ELF-1 (cell line): Measurements from ENCODE around the gene PSMG2.
"Not testable (repeated sequence)": the region's sequence is repeated elsewhere in the genome, so short reads cannot be mapped to it uniquely, and the experiment has no call there.

ENCODE experiments used
- DNase-seq: peaks from one replicate; pipeline ENCODE4 v3.0.0-alpha.2; 2016; ENCODE audit warnings: low read depth, low spot score

Gene PSMG2

DNA sequence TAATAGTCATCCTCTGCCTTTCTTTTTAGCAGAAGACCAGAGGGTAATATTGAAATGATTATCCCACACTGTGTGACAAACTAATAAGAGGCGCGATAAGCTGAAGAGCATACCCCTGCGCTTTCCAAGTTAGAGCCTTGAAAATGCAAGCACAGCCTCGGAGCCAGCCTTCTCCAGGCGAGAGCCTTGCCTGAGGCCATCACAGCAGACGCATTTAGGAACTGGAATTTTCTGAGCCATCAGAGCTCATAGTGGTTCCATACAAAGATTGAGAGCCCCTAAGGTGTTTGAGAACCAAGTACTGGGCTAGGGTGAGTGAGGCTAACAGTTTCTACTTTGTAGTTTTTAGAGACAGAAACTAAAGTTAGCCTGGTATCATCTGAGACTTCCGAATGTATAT is 19.9 kb downstream of the PSMG2 start:
- DNase-seq = peak; percentile 70

GRCh38 chr18:12726331-12726730 is 23.5 kb downstream of the PSMG2 start:
- DNase-seq = no peak

DNA sequence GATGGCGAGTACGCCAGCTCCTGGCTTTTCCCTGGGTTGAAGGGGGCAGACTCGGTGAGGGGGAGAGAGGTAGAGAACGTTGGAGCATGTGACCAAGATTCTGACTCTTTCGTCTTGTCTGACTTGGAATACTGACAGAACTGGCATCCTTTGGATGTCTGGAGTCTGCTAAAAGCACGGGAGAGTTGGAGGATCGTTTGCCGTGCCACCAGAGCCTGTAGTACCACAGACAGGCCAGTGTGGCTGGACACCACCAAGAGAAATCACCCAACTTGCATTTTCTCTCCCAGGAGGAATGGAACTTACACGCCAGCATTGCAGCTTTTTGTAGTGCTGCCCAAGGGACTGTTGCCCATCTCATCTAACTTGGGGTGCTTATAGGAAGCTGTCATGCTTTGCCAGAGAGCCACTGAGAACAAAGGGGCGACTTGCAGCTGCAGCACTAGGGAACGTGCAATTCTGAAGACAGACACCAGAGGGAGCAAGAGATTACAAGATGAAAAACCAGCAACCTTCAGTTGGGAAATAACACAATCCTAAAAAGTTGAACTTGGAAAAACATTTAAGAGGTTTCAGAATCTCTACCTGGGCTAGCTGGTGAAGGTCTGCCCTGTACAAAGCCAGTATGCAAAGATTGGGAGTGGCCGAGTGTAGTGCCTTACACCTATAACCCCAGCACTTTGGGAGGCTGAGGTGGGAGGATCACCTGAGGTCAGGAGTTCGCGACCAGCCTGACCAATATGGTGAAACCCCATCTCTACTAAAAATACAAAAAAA is 24.1 kb downstream of the PSMG2 start:
- DNase-seq = peak; percentile 78

DNA sequence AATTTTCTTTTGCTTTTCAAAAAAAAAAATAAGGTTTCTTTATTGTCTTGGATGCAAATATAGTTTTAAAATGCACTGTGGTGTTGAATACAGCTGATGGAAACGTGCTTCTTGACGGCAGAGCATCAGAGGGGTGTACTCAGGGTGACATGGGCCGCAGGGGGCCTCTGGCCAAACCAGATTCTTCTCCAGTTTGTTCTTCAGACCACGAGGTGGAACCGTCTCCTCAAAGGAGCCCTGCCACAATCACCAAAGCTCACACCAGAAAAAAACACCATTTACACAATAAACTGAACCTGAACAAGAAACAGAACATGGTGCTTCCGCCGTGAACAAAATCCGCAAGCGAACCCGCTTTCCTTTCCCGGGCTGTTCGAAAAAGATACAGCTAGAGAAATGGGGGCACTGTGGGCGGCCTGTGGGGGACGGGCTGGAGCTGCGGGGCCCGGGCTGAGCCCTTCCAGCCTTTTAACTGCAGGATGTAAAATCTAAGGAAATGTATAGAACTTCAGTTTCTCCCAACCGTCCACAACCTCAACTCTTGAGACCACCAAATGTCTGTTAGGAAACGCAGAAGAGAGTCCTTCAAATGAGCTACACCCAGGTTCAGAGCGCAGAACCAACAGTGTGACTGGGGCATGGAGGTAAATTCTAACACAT is 34.5 kb downstream of the PSMG2 start:
- DNase-seq = no peak

- DNase-seq = no peak
Measured at GRCh38 chr18:12741351-12741750, 38.5 kb downstream of the PSMG2 start.

DNA sequence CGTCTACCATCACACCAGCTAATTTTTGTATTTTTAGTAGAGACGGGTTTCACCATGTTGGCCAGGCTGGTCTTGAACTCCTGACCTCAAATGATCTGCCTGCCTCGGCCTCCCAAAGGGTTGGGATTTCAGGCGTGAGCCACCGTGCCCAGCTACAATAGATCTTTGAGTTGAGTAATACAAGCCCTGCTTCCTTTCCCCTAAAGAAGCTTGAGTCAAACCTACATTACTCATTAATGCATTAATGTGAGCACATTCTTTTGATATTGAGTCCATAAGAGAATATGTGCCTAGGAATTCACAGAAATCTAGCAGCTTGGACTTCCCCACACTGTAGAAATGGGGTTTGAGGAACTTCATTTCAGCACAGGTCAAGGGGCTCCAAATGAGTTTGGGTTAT is 39.6 kb downstream of the PSMG2 start:
- no peak for DNase-seq

DNA sequence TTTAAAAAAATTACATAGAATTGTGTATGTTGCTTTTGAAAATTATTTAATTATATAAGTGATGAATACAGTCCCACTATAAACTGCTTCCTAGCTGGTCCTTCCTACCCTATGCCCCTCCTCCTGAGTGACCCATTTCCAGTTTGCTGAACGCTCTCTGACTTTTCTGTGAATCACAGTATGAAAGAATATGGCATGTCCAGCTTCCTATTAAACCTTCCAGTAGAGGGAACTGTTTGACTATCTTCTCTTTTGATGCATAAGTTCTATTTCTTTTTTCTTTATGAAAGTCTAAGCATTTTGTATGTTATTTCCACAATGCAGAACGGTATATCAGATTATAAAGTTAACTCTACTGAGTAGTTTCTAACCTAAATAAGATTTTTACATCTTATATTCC is 41.3 kb downstream of the PSMG2 start:
- DNase-seq = no peak

DNA sequence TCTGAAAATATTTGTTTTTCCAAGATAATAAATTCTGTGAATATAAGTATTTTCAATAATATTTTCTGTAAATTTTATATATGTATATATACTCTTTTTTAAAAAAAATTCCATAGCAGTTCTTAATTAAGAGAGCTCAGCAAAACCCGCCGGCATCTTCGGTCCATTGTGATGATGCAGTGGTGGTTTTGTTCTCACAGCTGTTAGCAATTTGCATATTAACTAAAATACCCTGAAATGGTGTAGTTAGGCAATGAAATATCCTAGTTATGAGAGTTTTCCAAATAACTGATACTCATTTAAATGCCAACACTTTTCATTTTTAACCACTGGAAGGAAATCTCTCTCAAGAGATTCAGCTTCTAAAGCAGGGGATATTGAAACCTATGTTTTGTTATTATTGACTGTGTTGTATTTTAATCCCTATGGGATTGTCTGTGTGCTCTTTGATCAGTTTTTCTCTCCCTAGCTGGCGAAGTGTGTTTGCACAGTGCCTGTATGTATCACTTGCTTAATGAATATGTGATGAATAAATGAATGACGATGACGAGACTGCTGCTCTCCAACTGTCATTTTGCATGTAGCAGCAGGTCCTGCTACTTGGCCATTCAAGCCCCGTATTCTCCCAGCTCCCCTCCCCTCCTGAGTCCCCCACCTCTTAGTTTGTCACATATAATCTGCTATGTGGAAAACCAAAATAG is 42.4 kb downstream of the PSMG2 start:
- no peak for DNase-seq

DNA sequence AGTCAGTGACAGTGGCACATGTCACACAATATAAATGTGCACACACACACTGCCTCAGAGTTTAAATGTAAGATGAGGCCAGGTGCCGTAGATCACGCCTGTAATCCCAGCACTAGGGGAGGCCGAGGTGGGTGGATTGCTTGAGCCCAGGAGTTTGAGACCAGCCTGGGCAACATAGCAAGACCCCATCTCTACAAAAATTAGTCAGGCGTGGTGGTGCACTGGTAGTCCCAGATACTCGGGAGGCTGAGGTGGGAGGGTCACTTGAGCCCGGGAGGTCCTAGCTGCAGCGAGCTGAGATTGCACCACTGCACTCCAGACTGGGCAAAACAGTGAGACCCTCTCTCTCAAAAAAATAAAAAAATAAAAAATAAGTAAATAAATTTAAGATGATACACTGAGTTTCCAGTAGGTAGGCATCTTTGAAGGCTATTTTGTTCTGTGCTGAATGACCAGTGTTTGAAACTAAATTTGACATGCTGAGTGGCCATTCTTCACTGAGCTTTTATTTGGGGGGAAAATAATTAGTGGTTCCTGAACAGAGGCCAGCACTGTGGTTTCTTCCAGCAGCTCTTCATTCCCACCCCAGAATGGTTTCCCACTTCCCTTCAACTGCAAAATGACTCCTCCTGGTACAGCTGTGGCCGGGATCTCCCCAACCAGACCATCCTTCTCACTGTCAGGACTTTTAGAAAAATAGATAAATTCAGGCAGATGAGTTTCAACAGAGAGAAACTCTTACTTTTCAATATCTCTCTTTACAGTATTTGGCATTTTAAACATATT is 44.9 kb downstream of the PSMG2 start:
- DNase-seq = no peak

- no peak for DNase-seq
Measured at GRCh38 chr18:12748671-12749070, 45.8 kb downstream of the PSMG2 start.

DNA sequence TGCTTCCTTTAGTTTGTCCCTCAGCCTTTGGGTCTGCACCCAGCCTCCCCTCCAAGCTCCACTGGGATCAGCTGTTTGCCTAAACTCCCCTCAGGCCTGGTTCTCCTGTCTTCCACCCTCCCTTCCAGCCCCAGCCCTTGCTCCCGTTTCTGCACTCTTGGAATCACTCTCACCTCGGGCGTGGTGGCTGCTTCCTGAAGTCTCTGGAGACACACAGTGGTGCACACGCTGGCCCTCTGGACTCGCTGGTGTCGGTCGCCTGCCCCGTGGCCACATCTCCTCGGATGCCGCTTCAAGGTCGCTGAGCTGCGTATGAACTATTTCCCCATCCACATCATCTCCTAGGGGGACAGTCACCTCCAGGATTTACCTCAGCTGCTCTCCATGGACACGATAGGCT is 46.3 kb downstream of the PSMG2 start:
- no peak for DNase-seq

DNA sequence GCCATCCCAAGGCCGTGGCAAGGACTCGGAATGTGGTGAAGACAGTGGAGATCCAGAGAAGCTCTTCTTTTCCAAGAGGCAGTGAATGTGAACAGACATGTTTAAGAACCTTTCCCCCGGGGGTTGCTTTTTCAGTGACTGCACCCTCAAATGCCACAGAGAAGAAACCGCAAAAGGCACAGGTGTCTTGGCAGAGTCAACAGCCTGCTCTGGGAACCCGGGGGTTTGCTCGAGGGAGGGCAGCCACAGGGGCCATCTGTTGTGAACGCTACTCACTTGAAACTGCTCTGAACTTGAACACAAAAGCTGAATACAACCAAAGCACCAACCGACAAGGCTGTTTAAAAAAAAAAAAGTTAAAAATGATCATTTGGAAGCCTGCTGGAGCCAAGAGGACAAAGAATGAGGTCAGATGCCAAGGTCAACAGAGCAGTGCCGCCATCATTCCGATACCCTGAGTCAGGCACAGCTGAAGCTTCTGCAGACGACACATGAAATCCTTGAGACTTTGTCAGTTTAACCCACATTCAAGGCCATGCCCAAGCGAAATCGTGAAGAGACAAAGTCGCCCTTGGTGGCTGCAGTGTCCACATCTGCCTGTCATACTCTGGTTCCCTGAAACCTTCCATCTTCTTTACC is 47.4 kb downstream of the PSMG2 start:
- no peak for DNase-seq

- DNase-seq = no peak
Measured at GRCh38 chr18:12750715-12751502, 48.1 kb downstream of the PSMG2 start.

- DNase-seq = no peak
Measured at GRCh38 chr18:12751503-12751884, 48.7 kb downstream of the PSMG2 start.

DNA sequence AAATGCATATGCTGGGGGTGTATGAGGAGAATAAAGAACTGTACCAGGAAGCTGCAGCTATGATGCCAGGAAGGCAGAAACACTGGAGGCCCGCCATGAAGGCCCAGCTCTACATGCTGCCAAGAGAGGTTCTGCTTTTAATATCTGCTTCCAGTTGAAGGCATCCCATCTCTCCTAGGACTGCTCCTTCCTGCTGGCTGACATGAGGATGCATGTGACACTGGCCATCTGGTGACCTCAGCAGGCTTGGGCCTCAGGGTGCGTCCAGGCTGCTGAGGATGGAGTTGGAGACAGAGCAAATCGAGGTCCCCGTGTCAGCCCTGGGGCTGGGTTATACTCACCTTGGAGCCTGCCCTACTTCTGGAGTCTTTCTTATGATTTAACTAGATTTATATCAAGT is 49.0 kb downstream of the PSMG2 start:
- DNase-seq = no peak

DNA sequence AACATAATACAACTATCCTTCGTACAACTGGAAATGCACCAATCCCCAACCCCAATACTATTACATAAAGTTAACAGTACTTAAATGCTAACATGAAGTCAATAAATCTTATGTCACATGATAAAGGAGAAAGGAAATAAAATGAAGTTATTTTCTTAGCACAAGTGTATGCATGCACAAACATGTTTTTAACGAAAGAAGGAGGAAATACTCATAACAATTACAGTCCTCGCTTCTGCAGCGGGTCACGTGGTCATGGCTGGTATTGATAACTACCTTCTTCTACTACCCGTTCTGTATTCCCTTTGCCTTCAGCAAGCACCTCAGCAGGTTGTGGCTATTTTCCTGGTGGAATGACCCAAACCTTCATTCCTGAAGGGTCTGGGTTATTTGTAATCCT is 51.7 kb downstream of the PSMG2 start:
- no peak for DNase-seq

GRCh38 chr18:12755606-12756005 is 52.8 kb downstream of the PSMG2 start:
- DNase-seq = not testable (repeated sequence)

GRCh38 chr18:12756619-12757239 is 53.9 kb downstream of the PSMG2 start:
- DNase-seq = not testable (repeated sequence)

- DNase-seq = not testable (repeated sequence)
Measured at GRCh38 chr18:12758566-12758965, 55.7 kb downstream of the PSMG2 start.

DNA sequence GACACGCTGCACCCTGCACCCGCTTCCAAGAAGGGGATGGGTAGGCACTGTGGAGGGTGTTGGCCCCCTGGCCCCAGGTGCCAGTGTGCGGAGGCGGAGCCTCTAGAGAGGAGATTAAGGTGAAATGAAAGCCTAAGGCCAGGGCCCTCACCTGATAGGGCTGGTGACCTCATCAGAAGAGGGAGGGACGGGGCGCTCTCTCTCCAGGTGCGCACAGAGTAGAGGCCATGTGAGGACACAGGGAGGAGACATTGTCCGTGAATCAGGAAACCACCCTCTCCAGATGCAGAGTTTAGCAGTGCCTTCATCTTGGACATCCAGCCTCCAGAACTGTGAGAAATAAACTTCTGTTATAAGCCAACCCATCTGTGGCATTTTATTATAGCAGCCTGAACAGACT is 62.3 kb downstream of the PSMG2 start:
- DNase-seq = peak; percentile 40
